GM12874 (cell line): ENCODE data around the gene CHRNB2.

Experiments
- CTCF ChIP-seq: IDR thresholded peaks from 2 replicates; pipeline ENCODE4 v1.5.1; 2011; ENCODE audit warnings: low read depth, mild to moderate bottlenecking, control low read depth, low read length, moderate library complexity; ENCODE audit not compliant: insufficient read depth

The CHRNB2 gene

GRCh38 chr1:154616659-154617345 lies 49.2 kb downstream of the CHRNB2 start:
- no peak for TF ChIP-seq CTCF

GRCh38 chr1:154619181-154619948 lies 51.8 kb downstream of the CHRNB2 start:
- no peak for TF ChIP-seq CTCF

- no peak for TF ChIP-seq CTCF
Observed at GRCh38 chr1:154620751-154621150, 53.2 kb downstream of the CHRNB2 start.

GRCh38 chr1:154621875-154622274 lies 54.3 kb downstream of the CHRNB2 start:
- no peak for TF ChIP-seq CTCF

- TF ChIP-seq CTCF = no peak
Observed at GRCh38 chr1:154622503-154623039, 55.0 kb downstream of the CHRNB2 start.

- TF ChIP-seq CTCF = no peak
Observed at GRCh38 chr1:154623358-154623757, 55.8 kb downstream of the CHRNB2 start.

GRCh38 chr1:154624746-154625643 lies 57.4 kb downstream of the CHRNB2 start:
- no peak for TF ChIP-seq CTCF
